Keratinocyte (primary cell): ENCODE results near the gene PPY. TPM values are rescaled to one million over a fixed set of nuclear protein-coding genes. Genes with fewer than 3 reads are reported as not detected.

Source experiments
- DNase-seq: peaks from one replicate; pipeline ENCODE4 v3.0.0-alpha.2; 2011; ENCODE audit warnings: low read depth, missing footprints, low spot score
- FAIRE-seq: peaks from 2 replicates; lab custom pipeline; 2011; peaks lifted over from hg19 to GRCh38; lab: Jason Lieb, UNC
- H2AFZ ChIP-seq: 2 replicates; pipeline ENCODE4 v1.6.0; 2012; ENCODE audit warnings: low read length, control low read depth, inconsistent platforms; ENCODE audit not compliant: control insufficient read depth
- H3K27ac ChIP-seq: 2 replicates; pipeline ENCODE4 v1.5.1; 2011; ENCODE audit warnings: low read length; ENCODE audit not compliant: control insufficient read depth, insufficient read depth
- H3K27me3 ChIP-seq: 3 replicates; pipeline ENCODE4 v1.6.0; 2011; ENCODE audit warnings: low read length; ENCODE audit not compliant: control insufficient read depth, insufficient read depth; ENCODE audit errors: extremely low read depth
- H3K36me3 ChIP-seq, 2 experiments: 2 replicates in 1 of 2; 3 replicates in 1 of 2; pipeline ENCODE4 v1.5.1; 2011; ENCODE audit warnings: low read length in 2 of 2, mild to moderate bottlenecking in 1 of 2; ENCODE audit not compliant: control insufficient read depth in 2 of 2, insufficient read depth in 2 of 2; ENCODE audit errors: extremely low read depth in 1 of 2
- H3K4me1 ChIP-seq: 3 replicates; pipeline ENCODE4 v1.5.1; 2011; ENCODE audit warnings: low read length; ENCODE audit not compliant: control insufficient read depth, insufficient read depth; ENCODE audit errors: extremely low read depth
- H3K4me2 ChIP-seq: 3 replicates; pipeline ENCODE4 v1.6.0; 2011; ENCODE audit warnings: low read depth, low read length; ENCODE audit not compliant: control insufficient read depth, insufficient read depth; ENCODE audit errors: extremely low read depth
- H3K4me3 ChIP-seq, 3 experiments: fragments of 200-600 bp in 1 of 3; sonication (generic) in 1 of 3; 2 replicates in 2 of 3; 3 replicates in 1 of 3; pipeline ENCODE4 v1.5.1; 2011 to 2016; ENCODE audit warnings: low read length in 3 of 3, mild to moderate bottlenecking in 3 of 3, control low read depth in 2 of 3, inconsistent platforms in 1 of 3, low read depth in 1 of 3, mixed read lengths in 1 of 3, mixed run types in 1 of 3, moderate library complexity in 1 of 3; ENCODE audit not compliant: control insufficient read depth in 2 of 3, insufficient read depth in 2 of 3; ENCODE audit errors: extremely low read depth in 1 of 3
- H3K79me2 ChIP-seq: 2 replicates; pipeline ENCODE4 v1.6.0; 2012; ENCODE audit warnings: low read length; ENCODE audit not compliant: control insufficient read depth, insufficient read depth
- H3K9ac ChIP-seq: 3 replicates; pipeline ENCODE4 v1.6.0; 2011; ENCODE audit warnings: low read length; ENCODE audit not compliant: control insufficient read depth, insufficient read depth; ENCODE audit errors: extremely low read depth
- H3K9me1 ChIP-seq: 3 replicates; pipeline ENCODE4 v1.6.0; 2011; ENCODE audit warnings: low read length; ENCODE audit not compliant: control insufficient read depth, insufficient read depth; ENCODE audit errors: extremely low read depth
- H3K9me3 ChIP-seq: 2 replicates; pipeline ENCODE4 v1.5.1; 2012; ENCODE audit warnings: low read depth, low read length; ENCODE audit not compliant: control insufficient read depth
- H4K20me1 ChIP-seq: 3 replicates; pipeline ENCODE4 v1.6.0; 2011; ENCODE audit warnings: low read length; ENCODE audit not compliant: control insufficient read depth, insufficient read depth; ENCODE audit errors: extremely low read depth
- CTCF ChIP-seq, 3 experiments: IDR thresholded peaks in 1 of 3; conservative IDR thresholded peaks in 1 of 3; optimal IDR thresholded peaks in 1 of 3; 2 replicates in 2 of 3; 3 replicates in 1 of 3; pipeline versions ENCODE3 to v1.5.1; 2011; ENCODE audit warnings: low read length in 3 of 3, mild to moderate bottlenecking in 3 of 3, moderate library complexity in 2 of 3, control low read depth in 1 of 3, inconsistent platforms in 1 of 3; ENCODE audit not compliant: insufficient read depth in 2 of 3; ENCODE audit errors: extremely low read depth in 1 of 3
- EZH2 ChIP-seq: IDR thresholded peaks from one replicate; pipeline ENCODE4 v1.6.1; 2012; ENCODE audit warnings: inconsistent platforms, mild to moderate bottlenecking, low read length, moderate library complexity
- dilution Hi-C: fragments of 300-500 bp; cut with MboI; formaldehyde crosslinking; loops from one replicate; pipeline ENCODE4 v1.7.0; 2020; ENCODE audit warnings: low sequenced_read_pairs; ENCODE audit not compliant: extremely low pct_ligation_motif_present
- polyA plus RNA-seq, 5 experiments: library from polyadenylated mRNA; depleted of rRNA in 3 of 5; stranded (reverse) in 3 of 5; stranded (forward) in 1 of 5; unstranded in 1 of 5; fragments of >200 nt; gene quantifications; 1 replicate in 1 of 5; 2 replicates in 3 of 5; 3 replicates in 1 of 5; pipeline versions ENCODE4 v1.2.1 to v1.2.3, GENCODE V29; 2011 to 2012; ENCODE audit warnings: missing spikeins in 2 of 5, low read depth in 1 of 5, low replicate concordance in 1 of 5

PPY gene
- polyA plus RNA-seq, 1 donor (not counting 4 experiments of a cell fraction or from before 2014, with no cell fraction given), result not detected

GRCh38 chr17:43932357-43932756 is 9.9 kb downstream of the PPY start:
- H4K20me1 ChIP-seq, result no peaks in the 10 kb centered on the region
- H3K79me2 ChIP-seq, result no peaks in the 10 kb centered on the region
- H3K9me3 ChIP-seq, result no peaks in the 10 kb centered on the region
- H2AFZ ChIP-seq, result no peak overlapping the region
- DNase-seq, result no peak
- no peak overlapping the region for H3K4me2 ChIP-seq
- H3K9me1 ChIP-seq, result no peaks in the 10 kb centered on the region
- H3K4me1 ChIP-seq, result no peaks in the 10 kb centered on the region
- H3K27me3 ChIP-seq, result peaks cover 12% of the 10 kb centered on the region
- FAIRE-seq, result no peak
- no peak overlapping the region for H3K27ac ChIP-seq
- no peak overlapping the region for H3K4me3 ChIP-seq
- TF ChIP-seq EZH2 (no peak), CTCF (optimal IDR thresholded peaks at IDR 0.05 in 1 of 3, IDR thresholded peaks at IDR 0.05 in 1 of 3, conservative IDR thresholded peaks at IDR 0.05 in 1 of 3; ENCODE audit: extremely low read depth in 1 of 3, insufficient read depth in 2 of 3, low read length in 3 of 3) (no peak)
- H3K36me3 ChIP-seq, result no peaks in the 10 kb centered on the region
- H3K9ac ChIP-seq, result no peak overlapping the region
- dilution Hi-C loops, result no loop called here

GRCh38 chr17:43931062-43931571 is 11.2 kb downstream of the PPY start:
- dilution Hi-C loops, result no loop called here
- TF ChIP-seq EZH2, result no peak
- no peak for TF ChIP-seq CTCF (optimal IDR thresholded peaks at IDR 0.05 in 1 of 3, IDR thresholded peaks at IDR 0.05 in 1 of 3, conservative IDR thresholded peaks at IDR 0.05 in 1 of 3; ENCODE audit: extremely low read depth in 1 of 3, insufficient read depth in 2 of 3, low read length in 3 of 3)
- Histone ChIP-seq H3K9ac (no peak overlapping the region), H3K79me2 (no peaks in the 10 kb centered on the region), H3K36me3 (no peaks in the 10 kb centered on the region), H3K27ac (no peak overlapping the region), H3K4me2 (no peak overlapping the region), H4K20me1 (no peaks in the 10 kb centered on the region), H3K9me3 (no peaks in the 10 kb centered on the region), H2AFZ (no peak overlapping the region), H3K27me3 (peaks cover 23% of the 10 kb centered on the region), H3K4me3 (no peak overlapping the region), H3K4me1 (peaks cover 3% of the 10 kb centered on the region), H3K9me1 (no peaks in the 10 kb centered on the region)
- DNase-seq (no peak), FAIRE-seq (no peak)
